ENCODE results near the gene PLA2G15.

Gene PLA2G15

DNA sequence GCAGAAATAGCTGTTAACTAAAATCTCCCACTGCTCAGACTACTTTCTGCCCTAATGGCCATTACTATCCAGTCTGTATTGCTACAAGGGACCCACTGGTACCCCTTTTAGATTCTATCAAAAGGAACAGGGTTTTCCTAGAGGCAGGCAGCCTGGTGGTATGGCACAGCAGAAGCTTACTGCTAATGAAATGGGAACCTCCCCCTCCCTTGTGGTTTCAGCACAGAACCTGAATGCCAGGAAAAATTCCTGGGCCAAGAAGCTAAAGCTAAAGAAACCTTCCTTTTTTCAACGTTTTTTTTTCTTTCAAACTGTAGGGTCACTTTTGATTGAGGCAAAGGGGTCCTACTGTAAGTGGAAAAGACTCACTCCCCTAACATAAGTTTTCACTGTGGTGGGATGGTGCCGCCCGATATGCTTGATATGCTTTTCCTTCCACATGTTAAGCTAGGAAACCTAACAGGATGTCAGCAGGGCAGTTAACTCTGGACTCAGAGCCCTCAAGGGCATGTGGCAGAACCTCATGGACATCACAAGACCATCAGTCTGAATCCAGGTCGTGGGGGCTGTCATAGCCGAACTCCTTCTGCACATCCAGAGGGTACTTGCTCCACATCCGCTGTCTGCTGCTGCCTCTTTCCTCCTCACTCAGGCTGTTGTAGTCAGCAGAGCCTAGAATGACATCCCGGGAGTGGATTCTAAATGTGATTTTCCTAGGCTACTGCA lies 55.7 kb downstream of the PLA2G15 start:
- H3K9me3 ChIP-seq (ENCODE audit: control insufficient read depth, insufficient read depth, low read depth, low read length) = no peaks in the 10 kb centered on the region
- ChIA-PET POLR2A (interaction anchor here (0.6 to 2.9 kb wide), 2 partner anchors 10 to 216 kb away, joined by 3 to 15 read pairs; partner anchors contain the start of genes PRMT7 and SLC7A6OS), CTCF (interaction anchor here (0.6 to 8.6 kb wide), 5 partner anchors 17 to 402 kb away, joined by 3 to 65 read pairs (median 6); partner anchors contain the start of gene SLC7A6)
- no peaks in the 10 kb centered on the region for H3K4me1 ChIP-seq (ENCODE audit: control insufficient read depth, insufficient read depth, low read length)
- H3K36me3 ChIP-seq (ENCODE audit: control insufficient read depth in 2 of 2, insufficient read depth in 1 of 2, low read length in 2 of 2) = peaks cover 28 to 95% of the 10 kb centered on the region in 2 experiments
- no peak overlapping the region for H3K4me3 ChIP-seq (ENCODE audit: low read depth, low read length)
- H3K27ac ChIP-seq (ENCODE audit: extremely low read depth, low read depth, low read length) = no peak overlapping the region
- TF ChIP-seq ZNF544 (tag by site-specific recombination; IDR thresholded peaks at IDR 0.05) (no peak), ZNF132 (tag by site-specific recombination; IDR thresholded peaks at IDR 0.05; ENCODE audit: borderline replicate concordance) (no peak), ZNF157 (tag by site-specific recombination; IDR thresholded peaks at IDR 0.05) (no peak), SCRT2 (tag by site-specific recombination; IDR thresholded peaks at IDR 0.05) (no peak)
- TF ChIP-seq, protein P1, sequence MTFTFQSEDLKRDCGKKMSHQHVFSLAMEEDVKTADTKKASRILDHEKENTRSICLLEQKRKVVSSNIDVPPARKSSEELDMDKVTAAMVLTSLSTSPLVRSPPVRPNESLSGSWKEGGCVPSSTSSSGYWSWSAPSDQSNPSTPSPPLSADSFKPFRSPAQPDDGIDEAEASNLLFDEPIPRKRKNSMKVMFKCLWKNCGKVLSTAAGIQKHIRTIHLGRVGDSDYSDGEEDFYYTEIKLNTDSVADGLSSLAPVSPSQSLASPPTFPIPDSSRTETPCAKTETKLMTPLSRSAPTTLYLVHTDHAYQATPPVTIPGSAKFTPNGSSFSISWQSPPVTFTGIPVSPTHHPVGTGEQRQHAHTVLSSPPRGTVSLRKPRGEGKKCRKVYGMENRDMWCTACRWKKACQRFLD (tag by site-specific recombination; IDR thresholded peaks at IDR 0.05) = no peak
- TF ChIP-seq, protein P2, sequence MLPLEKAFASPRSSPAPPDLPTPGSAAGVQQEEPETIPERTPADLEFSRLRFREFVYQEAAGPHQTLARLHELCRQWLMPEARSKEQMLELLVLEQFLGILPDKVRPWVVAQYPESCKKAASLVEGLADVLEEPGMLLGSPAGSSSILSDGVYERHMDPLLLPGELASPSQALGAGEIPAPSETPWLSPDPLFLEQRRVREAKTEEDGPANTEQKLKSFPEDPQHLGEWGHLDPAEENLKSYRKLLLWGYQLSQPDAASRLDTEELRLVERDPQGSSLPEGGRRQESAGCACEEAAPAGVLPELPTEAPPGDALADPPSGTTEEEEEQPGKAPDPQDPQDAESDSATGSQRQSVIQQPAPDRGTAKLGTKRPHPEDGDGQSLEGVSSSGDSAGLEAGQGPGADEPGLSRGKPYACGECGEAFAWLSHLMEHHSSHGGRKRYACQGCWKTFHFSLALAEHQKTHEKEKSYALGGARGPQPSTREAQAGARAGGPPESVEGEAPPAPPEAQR (tag by site-specific recombination; IDR thresholded peaks at IDR 0.05) = no peak
- TF ChIP-seq, protein P3, sequence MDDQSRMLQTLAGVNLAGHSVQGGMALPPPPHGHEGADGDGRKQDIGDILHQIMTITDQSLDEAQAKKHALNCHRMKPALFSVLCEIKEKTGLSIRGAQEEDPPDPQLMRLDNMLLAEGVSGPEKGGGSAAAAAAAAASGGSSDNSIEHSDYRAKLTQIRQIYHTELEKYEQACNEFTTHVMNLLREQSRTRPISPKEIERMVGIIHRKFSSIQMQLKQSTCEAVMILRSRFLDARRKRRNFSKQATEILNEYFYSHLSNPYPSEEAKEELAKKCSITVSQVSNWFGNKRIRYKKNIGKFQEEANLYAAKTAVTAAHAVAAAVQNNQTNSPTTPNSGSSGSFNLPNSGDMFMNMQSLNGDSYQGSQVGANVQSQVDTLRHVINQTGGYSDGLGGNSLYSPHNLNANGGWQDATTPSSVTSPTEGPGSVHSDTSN (CRISPR knock-in tag; IDR thresholded peaks at IDR 0.05) = no peak
- TF ChIP-seq, protein P4, sequence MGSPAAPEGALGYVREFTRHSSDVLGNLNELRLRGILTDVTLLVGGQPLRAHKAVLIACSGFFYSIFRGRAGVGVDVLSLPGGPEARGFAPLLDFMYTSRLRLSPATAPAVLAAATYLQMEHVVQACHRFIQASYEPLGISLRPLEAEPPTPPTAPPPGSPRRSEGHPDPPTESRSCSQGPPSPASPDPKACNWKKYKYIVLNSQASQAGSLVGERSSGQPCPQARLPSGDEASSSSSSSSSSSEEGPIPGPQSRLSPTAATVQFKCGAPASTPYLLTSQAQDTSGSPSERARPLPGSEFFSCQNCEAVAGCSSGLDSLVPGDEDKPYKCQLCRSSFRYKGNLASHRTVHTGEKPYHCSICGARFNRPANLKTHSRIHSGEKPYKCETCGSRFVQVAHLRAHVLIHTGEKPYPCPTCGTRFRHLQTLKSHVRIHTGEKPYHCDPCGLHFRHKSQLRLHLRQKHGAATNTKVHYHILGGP (tag by site-specific recombination; IDR thresholded peaks at IDR 0.05) = no peak

DNA sequence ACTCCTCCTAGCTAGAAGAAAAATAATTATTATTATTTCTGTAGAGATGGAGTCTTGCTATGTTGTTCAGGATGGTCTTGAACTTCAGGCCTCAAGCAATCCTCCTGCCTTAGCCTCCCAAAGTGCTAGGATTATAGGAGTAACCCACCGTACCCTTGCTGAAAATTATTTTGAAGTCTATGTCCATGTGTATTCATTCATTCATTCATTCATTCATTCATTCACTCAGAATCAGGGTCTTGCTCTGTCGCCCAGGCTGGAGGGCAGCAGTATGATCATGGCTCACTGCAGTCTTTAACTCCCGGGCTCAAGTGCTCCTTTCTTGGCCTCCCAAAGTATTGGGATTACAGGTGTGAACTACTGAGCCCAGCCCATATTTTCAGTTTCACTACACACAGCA lies 61.5 kb downstream of the PLA2G15 start:
- Histone ChIP-seq H3K9me3 (ENCODE audit: control insufficient read depth, insufficient read depth, low read depth, low read length) (no peaks in the 10 kb centered on the region), H3K36me3 (ENCODE audit: control insufficient read depth in 2 of 2, insufficient read depth in 1 of 2, low read length in 2 of 2) (peaks cover 36 to 68% of the 10 kb centered on the region in 2 experiments), H3K27ac (ENCODE audit: extremely low read depth, low read depth, low read length) (no peak overlapping the region), H3K4me1 (ENCODE audit: control insufficient read depth, insufficient read depth, low read length) (no peaks in the 10 kb centered on the region), H3K4me3 (ENCODE audit: low read depth, low read length) (no peak overlapping the region)
- POLR2A ChIA-PET = no interaction called here
- no peak for TF ChIP-seq ZNF211 (tag by site-specific recombination; IDR thresholded peaks at IDR 0.05; ENCODE audit: low read depth)
- CTCF ChIA-PET = interaction anchor here (0.7 kb wide), 2 partner anchors 44 to 190 kb away, joined by 3 read pairs; no protein-coding TSS in a partner anchor

DNA sequence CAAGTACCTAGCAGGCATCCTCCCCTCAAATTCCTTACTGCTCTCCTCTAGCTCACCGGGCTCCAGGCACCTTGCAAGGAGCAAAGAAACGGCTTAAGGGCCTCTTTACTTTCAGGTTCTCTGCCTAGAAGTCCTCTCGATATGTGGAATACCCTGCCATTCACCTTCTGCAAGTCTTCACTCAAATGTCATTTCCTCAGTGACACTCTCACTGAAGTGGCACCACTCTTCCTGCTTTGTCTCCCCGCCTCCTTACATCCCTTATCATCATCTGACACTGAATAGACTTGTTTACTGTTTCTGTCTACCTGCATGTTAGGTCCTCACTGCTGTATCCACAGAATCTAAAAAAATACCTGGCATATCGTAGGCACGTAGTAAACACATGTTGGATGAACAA lies 64.6 kb downstream of the PLA2G15 start:
- no peak overlapping the region; the same call in 1 of the 2 replicates for H3K27ac ChIP-seq (ENCODE audit: extremely low read depth, low read depth, low read length)
- TF ChIP-seq PRDM1 (tag by site-specific recombination; IDR thresholded peaks at IDR 0.05) (peak; percentile 90), GLI2 (tag by site-specific recombination; IDR thresholded peaks at IDR 0.05; ENCODE audit: borderline replicate concordance, low read depth) (no peak)
- ChIA-PET POLR2A (interaction anchor here (2.4 kb wide), 1 partner anchor 13 kb away, joined by 16 read pairs; no protein-coding TSS in a partner anchor), CTCF (no interaction called here)
- H3K9me3 ChIP-seq (ENCODE audit: control insufficient read depth, insufficient read depth, low read depth, low read length) = no peaks in the 10 kb centered on the region
- no peaks in the 10 kb centered on the region for H3K4me1 ChIP-seq (ENCODE audit: control insufficient read depth, insufficient read depth, low read length)
- peaks cover 23 to 56% of the 10 kb centered on the region in 2 experiments for H3K36me3 ChIP-seq (ENCODE audit: control insufficient read depth in 2 of 2, insufficient read depth in 1 of 2, low read length in 2 of 2)
- peak overlapping the region; percentile 85 for H3K4me3 ChIP-seq (ENCODE audit: low read depth, low read length)

All from HEK293 (cell line).